ELR (cell line): ENCODE data around the gene TEX19.
"Not testable (repeated sequence)": the region's sequence is repeated elsewhere in the genome, so short reads cannot be mapped to it uniquely, and the experiment has no call there.

Experiments
- DNase-seq: peaks from one replicate; pipeline ENCODE4 v3.0.0-alpha.2; 2015; ENCODE audit warnings: low read depth

TEX19 gene

DNA sequence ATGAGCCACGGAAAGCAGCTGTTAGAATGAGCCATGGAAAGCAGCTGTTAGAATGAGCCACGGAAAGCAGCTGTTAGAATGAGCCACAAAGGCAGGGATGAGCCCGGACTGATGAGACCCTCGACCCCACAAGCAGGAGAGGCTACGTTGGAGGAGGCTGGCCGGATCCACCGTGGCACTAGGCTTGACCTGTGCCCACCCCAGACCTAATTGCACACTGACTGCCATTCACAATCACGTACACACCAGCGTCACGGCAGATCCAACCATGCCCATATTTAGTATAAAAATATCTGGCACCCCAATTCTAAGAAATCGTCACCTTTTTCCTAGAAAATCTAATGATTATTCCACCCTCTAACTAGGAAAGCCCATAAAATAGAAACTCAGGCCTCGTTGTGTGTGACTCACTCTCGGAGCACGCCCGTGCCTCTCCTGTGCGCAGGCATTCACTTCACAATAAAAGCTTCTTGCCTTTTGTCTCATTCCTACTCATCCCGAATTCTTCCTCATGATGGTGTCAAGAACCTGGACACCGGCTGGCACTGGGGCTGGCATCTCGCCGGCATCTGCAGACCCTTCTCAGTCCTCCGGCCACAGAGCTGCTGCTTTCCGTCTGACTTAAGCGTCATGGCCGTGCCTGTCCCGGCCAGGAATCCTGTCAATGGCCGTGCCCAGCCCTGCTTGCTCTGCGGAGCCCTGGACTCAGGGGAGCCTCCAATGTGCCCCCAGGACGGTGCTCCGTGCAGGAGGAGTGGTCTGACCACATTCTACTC is 20.0 kb upstream of the TEX19 start:
- DNase-seq: peak; percentile 90

DNA sequence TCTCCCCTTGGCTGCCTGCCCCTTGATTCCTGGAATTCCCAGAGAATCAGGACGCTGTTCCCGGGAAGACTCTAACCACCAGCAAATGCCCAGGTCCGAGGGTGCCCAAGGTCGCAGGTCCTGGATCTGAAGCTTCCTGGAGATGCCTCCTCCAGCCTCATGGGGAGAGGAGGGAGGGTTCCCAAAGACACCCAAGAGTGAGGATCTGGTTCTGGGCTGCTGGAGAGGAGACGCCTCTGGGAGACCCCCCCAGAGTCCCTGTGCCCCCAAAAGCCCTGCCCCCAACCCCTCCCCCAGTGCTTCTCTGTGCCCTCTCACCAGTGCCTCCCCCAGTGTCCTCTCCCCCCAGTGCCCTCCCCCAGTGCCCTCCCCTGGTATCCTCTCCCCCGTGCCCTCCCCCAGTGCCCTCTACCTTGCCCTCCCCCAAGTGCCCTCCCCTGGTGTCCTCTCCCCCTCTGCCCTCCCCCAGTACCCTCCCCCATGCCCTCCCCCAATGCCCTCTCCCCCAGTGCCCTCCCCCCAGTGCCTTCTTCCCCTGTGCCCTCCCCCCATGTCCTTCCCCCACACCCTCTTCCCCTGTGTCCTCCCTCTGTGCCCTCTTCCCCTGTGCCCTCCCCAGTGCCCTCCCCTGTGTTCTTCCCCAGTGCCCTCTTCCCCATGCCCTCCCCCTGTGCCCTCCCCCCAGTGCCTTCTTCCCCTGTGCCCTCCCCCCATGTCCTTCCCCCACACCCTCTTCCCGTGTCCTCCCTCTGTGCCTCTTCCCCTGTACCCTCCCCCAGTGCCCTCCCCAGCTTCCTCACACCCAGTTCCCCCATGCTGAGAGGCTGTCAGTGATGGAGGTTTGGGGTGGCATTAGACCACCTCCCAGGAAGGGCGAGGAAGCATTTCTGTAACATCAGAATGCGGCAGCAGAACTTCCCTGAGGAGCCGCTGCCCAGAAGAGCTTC is 19.1 kb upstream of the TEX19 start:
- DNase-seq: no peak

DNA sequence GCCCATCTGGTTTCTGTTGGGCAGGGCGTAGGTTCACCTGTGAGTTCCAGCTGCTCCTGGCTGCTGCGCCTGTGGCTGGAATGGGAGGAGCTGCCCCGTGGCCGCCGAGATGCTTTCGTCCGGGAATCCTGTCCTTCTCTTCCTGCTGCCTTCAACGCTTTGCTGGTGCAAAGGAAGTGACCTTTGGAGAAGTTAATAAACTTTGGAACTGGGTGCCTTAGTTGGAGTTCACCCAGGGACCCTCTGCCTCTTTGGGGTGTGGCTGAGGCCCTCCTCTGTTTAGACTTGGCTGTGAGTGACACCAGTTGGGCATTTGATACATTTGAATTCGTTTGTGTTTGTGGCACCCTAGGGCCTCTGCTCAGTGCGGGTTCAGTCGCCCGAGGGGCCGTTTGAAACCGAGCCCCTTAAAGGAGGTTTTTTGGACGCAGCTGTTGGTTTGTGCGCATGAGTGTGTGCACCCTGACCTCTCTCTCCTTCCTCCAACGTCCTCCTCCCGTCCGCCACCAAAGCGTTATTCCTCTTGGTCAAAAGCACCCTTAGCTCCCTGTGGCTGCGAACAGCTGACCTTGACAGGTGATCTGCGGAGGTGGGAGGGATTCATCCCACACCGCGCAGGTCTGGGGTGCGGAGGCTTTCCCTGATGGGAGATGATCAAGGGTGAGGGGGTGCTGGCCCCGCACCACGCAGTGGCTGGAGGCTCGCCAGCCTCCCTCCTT is 16.5 kb upstream of the TEX19 start:
- DNase-seq: no peak

DNA sequence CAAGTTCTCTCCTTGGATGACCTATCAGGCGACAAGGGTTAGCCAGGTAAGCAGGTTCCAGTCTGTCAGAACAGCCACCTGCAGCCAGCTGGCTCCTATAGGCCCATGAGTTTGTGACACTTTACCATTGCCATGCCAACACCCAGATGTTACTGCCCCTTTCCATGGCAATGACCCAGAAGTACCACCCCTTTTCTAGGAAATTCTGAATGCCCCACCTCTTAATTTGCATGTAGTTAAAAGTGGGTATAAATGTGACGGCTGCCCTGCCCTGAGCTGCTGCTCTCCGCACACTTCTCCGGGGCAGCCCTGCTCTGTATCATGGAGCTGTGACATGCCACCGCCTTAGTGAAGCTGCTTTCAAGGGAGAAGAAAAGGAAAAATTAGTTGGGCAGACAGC is 15.5 kb upstream of the TEX19 start:
- DNase-seq: no peak

DNA sequence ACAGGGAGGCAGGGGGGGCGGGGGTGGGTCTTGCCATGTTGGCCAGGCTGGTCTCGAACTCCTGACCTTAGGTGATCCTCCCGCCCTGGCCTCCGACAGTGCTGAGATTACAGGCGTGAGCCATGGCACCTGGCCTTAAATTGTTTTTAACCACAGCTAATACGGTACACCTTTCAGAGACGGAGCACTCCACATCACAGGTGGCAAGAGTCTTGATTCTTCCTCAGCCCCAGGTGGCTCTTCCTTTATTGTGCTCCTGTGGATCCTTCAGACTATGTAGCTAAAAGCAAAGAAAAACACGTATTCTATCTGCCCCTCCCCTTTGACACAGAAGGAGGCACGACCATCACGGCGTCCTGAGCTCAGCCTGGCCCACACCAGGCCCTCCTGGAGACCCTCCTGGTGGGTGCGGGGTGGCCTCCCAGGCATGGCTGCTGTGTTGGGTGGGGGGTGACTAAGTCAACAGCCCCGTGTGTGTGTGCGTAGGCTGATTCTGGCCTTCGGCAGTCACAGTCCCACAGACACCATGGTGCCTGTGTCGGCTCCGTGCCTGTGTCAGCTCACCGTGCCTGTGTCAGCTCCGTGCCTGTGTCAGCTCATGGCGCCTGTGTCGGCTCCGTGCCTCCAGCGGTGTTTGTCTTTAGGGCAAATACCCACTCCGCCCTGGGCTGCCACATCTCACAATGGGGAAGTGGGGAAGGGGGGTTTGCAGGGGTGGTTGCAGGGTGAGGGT is 14.7 kb upstream of the TEX19 start:
- DNase-seq: no peak

DNA sequence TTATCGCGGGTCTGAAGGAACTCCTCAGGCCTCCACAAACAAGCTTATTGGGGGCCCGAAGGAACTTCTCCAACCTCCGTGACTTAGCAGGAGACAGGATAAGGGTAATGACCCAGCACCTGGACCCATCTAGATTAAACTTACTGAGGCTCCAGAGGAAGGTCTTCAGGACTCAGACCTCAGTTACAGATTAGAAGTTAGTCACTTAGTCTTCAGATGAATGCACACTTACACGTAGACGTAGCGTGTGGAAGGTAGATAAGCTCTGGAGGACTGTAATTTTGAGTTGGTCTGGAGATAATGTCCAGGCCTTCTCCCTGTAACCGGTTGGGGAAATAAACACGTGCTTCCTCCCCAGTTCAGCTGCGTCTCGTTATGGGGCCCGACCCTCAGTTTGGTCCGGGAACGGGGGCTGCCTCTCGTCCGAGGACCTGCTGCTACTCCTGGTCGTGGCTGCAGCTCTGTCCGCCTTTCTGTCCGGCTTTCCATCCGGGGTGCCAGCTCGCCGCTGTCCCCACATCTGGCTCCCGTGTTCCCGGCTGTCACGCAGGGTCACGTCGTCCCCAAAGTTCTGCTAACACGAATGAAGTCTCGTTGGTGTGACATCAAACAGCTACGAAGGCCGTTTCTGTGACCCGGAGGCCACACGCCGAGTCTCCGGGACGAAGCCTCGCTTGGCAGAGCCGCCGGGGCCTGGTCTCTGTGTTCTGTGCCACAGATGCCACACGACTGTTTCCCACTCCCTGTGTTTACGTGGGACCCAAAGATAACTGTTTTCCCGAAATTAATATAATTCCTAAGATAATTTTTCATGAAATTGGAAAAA is 13.7 kb upstream of the TEX19 start:
- DNase-seq: no peak

DNA sequence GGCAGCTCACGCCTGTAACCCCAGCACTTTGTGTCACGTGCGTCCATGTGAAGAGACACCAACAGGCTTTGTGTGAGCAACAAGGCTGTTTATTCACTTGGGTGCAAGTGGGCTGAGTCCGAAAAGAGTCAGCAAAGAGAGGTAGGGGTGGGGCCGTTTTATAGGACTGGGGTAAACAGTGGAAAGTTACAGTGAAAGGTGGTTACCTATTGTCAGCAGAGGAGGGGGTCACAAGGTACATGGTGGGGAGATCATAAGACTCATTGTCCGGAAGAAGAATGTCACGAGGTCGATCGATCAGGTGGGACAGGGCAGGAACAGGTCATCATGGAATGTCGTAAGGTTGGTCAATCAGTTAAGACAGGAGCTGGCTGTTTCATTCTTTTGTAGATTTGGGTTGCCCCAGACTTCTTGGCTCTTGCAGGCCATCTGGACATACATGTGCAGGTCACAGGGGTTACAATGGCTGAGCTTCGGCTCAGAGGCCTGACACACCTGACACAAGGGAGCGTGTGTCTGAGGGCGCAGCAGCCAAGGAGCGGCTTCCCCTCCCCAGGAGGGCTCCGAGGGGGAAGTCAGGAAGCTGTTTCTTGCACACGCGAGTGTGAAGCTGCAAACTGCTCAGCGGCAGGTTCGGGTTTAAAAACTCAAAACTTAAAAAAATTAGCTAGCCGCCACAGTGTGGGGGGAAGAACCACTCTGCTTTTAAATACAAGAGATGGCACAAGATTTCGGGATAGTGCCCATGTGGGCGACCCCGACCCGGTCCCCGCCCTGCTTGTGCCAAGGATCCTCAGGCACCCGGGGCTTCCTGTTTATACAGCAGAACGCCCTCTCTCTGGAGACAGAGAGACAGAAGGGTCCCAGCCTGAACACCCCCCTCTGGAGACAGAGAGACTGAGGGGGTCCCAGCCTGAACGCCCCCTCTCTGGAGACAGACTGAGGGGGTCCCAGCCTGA is 12.4 kb upstream of the TEX19 start:
- DNase-seq: no peak

DNA sequence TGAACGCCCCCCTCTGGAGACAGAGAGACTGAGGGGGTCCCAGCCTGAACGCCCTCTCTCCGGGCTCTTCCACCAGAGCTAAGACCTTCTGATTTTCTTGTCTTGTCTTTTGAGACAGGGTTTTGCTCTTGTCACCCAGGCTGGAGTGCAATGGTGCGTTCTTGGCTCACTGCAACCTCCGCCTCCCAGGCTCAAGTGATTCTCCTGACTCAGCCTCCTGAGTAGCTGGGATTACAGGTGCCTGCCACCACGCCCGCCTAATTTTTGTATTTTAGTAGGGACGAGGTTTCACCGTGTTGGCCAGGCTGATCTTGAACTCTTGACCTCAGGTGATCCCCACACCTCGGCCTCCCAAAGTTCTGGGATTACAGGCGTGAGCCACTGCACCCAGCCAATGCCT is 11.1 kb upstream of the TEX19 start:
- not testable (repeated sequence) for DNase-seq

DNA sequence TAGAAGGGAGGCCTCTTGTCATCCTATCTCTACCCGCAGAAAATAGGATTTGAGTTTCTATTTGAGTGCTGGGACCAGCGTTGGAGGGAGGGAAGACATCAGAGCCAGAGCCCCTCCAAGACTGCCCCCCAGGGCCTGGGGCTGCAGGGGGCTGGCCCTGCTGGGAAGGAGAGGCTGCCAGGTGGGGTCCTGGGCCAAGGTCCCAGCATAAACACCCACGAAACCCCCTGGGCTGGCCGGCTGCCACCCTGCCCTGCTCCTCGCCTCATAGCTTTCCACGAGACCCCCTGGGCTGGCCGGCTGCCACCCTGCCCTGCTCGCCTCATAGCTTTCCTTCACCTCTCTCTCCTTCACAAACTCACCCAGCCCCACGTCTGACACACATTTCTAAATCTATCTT is 10.6 kb upstream of the TEX19 start:
- DNase-seq: no peak

DNA sequence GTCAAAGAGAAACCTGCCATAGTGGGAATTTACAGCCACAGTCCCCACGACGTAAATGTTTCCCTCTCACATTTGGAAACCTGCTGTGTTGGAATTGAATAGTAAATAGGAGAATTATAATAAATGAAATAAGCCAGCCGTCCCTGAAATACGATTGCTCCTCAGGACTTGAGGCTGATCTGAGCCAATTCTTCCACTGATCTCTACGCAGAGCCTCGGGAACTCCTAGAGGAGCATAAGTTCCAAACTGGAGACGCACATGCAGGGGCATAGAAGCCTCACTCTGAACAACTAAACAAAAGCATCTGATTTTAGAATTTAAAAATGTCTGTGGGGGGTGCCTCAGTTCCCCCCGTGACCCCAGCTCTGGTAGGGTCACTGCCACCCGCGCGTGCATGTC is 10.2 kb upstream of the TEX19 start:
- DNase-seq: no peak

DNA sequence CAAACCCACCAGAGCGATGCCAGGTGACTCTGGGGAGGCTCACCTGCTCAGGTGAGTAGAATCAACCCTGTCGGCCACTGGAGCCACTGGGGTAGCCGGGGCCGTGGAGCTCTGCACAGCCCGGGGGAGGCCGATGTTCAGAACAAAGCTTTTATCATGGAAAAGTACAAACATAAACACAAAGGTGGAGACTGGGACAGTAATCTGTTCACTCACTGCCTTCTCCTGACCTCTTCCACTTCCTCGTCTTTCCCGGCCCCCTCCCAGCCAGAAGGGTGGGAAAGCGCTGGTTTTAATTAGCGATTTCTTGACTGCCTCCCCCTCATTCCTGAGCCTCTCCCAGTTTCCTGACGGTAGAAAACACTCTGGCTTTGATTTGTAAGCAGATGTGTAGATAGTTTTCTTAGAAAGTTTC is 9.8 kb upstream of the TEX19 start:
- DNase-seq: no peak

DNA sequence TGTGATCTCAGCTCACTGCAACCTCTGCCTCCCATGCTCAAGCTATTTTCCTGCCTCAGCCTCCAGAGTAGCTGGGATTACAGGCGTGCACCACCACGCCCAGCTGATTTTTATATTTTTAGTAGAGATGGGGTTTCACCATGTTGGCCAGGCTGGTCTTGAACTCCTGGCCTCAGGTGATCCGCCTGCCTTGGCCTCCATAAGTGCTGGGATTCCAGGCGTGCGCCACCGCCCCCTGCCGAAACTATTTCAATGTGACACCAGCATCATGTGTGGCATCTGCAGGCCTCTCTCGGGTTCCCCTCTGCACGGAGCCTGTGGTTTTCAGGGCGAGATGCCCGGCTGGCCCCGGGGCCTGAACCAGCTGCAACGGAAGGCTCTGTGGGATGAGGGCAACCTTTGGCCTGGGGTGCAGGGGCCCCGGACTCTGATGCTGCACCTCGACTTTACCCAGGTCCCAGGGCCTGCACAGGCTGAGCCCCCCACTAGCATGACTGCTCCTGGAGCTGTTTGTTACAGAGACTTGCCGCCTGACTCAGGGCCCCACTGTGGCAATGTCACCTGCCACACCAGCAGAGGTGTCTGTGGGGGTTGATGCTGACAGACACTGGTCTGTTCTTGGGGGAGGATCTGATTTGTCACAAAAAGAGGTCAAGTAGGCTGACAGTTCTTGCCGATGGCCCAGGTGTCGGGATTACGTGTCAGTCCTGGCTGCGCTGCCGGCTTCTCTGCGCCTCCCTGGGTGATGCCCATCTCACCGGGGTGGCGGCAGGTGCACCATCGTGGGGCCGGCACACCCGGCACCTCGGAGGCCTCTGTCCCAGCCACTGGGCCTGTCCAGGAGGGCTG is 8.6 kb upstream of the TEX19 start:
- DNase-seq: peak; percentile 40

DNA sequence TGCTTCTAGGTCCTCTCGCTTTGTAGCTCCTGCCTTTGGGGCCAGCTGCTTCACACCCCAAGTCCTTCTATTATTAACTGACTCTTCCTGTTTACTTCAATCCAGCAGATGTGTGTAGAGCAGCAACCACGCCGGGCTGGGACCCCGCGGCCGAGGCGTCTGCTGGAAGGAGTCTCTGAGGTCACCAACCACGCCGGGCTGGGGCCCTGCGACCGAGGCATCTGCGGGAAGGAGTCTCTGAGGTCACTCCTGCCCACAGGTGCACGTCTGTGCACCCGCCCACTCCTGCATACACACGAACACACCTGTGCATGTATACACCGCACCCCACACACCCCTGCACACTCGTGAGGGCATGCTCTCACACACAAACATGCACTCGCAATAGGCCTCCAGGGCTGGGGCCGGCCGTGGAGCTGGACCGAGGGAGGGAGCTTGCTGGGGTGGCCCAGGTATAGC is 7.8 kb upstream of the TEX19 start:
- DNase-seq: no peak

DNA sequence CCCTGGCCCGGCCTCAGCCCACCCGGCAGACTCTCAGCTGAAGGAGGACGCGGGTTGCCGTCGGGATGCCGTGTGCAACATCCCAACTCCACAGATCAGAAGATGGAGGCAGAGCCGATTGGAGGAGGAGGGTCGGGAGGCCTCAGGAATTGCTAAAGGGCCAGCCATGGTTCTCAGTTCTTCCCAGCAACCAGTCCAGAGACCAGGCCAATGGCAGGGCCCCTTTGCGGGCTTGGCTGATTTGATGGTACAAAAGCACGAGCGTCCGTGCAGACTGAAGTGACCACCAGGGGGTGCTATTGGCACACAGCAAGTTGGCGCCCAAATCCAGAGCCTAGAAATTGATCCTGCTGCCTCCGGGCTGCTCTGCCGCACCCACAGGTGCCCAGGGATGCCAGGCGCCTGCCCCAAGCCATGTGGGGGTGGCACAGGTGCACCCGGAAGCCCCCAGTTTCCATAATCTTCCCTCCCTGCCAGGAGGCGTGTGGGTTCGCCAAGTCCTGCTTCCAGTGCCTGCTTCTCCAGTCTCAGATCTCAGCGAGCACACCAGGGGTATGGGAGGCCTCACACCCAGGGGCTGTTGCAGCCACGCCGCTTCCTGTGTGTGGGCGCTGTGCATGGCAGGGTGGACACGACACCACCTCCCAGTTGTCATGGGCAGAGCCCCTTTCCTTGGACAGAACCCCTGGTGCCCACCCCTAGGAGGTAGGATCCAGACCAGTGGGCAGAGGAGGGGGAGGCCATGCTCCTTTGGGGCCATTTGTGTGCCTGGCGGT is 7.1 kb upstream of the TEX19 start:
- peak; percentile 93 for DNase-seq

DNA sequence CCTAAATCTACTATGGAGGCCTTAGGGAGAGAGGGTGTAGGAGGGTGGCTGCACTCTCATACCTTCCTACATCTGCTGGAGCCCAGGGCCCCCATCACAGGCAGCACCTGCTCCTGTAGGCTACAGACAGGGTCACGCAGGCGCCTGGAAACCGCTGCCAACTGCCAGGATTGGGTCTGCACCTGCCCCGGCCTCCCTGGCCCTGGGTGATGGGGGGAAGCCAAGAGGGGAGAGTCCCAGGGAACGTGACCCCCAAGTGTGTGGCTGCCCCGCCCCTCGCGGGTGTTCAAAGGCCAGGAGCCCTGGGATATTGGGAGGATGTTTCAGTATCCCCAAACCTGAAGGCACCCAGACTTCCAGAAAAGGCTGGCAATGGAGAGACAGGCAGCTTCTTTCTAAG is 5.6 kb upstream of the TEX19 start:
- DNase-seq: no peak

DNA sequence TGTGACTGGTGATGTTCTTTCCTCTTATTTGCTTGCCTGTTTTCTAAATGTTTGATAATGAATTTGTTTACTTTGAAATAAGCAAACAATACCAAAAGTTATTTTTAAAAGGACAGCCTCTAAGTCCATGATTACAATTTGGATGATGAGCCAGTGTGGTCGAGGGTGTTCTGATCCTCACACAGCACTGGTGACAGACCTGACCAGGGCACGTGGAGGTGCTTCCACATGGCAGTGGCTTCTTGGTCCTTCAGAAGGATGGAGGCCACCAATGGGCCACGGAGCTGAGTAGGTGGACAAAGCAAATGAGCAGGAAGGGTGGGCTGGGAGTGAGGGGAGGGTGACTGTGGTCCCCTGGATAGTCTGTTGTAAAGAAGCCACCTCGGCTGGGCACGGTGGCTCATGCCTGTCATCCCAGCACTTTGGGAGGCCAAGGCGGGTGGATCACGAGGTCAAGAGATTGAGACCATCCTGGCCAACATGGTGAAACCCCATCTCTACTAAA is 4.2 kb upstream of the TEX19 start:
- DNase-seq: no peak

DNA sequence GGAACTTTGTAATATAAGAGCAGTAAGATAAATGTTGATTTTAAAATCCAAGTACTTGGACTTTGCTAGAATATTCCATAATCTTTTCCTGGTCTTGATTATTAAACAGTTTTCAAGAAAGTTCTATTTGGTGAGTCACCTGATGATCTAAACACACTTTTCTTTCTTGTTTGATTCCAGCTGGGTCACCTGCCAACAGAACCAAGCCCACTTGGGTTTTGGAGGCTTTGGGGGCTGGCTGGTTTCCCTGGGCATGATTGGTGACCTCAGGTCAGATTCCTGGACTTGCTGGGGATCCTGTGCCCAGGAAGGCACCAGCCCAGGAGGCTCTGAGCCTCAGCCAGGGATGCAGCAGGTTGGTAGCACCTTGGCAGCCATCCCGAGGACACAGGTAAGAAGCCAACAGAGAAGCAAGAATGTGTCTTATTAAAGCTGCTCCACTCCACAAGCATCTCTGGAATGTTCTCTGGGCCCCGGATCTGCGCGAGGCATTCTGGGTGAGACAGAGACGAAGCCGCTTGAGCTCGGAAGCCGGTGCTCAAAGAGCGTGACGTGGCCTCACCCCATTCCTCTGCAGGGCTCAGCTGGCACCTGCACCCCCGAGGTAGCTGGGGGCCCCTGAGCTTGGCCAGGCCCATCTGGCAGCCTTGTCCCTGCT is 3.1 kb upstream of the TEX19 start:
- DNase-seq: no peak
